ENCODE measurements around the gene PTGER3. TPM values are rescaled to one million over a fixed set of nuclear protein-coding genes. Genes with fewer than 3 reads are reported as not detected.

Gene PTGER3
- total and polyA plus RNA-seq, 2 of the 4 experiments (the other 2 are of a cell fraction): not detected

DNA sequence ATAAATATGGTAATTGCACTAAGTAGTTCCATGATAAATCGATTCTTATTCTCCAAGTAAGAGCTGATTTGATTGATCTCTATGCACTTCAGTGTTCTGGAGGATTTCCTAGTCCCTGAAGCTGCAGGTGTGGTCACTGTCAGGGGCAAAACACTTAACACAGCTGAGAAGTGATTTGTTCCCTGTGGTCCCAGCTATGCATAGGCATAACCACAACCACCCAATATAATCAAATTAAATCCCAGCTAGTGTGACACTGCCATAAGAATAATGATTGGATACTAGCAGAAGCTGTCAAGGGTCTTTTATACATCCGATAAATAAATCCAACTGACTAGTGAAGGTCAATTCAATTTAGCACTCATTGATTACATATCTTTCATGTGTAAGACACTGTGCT, 60.1 kb downstream of the PTGER3 start:
- no CpG with 5 or more reads among the region's 2 CpGs for WGBS, 2 experiments (ENCODE audit: extremely low coverage in 2 of 2, insufficient read length in 1 of 2)
- H3K56ac ChIP-seq (ENCODE audit: extremely low read depth, insufficient read depth, low read length): no peak overlapping the region
- no peaks in the 10 kb centered on the region for H3K9me1 ChIP-seq (ENCODE audit: insufficient read depth, low read length)
- CTCF ChIA-PET: no interaction called here
- in situ Hi-C loops (cut with MboI; ENCODE audit: low sequenced_read_pairs): no loop called here
- no peak overlapping the region for H2AK9ac ChIP-seq (replicated peaks; ENCODE audit: low read depth, low read length, poor library complexity)
- H2BK120ac ChIP-seq (ENCODE audit: low read depth, low read length): no peak overlapping the region
- no peaks in the 10 kb centered on the region for H4K20me1 ChIP-seq (ENCODE audit: insufficient read depth, low read length)
- H4K91ac ChIP-seq (ENCODE audit: insufficient read depth, low read depth, low read length): no peak overlapping the region
- H3K4ac ChIP-seq (ENCODE audit: low read depth, low read length): no peak overlapping the region
- no peaks in the 10 kb centered on the region for H3K36me3 ChIP-seq (ENCODE audit: control insufficient read depth, insufficient read depth, low read length)
- H3K23ac ChIP-seq (ENCODE audit: low read depth, low read length): no peak overlapping the region
- H2BK5ac ChIP-seq (ENCODE audit: low read depth, low read length, poor library complexity, severe bottlenecking): no peak overlapping the region
- H3K4me3 ChIP-seq (ENCODE audit: insufficient read depth, low read depth, low read length): no peak overlapping the region
- H2AK5ac ChIP-seq (ENCODE audit: low read depth, low read length): no peak overlapping the region
- H3K9me3 ChIP-seq (ENCODE audit: control insufficient read depth, insufficient read depth, low read length): no peaks in the 10 kb centered on the region
- TF ChIP-seq POLR2A (IDR thresholded peaks at IDR 0.05; ENCODE audit: low read depth, low read length): no peak
- no peak for TF ChIP-seq RAD21 (IDR thresholded peaks at IDR 0.05; ENCODE audit: low read length)
- TF ChIP-seq MAFK (IDR thresholded peaks at IDR 0.05; ENCODE audit: low read depth, low read length): no peak
- TF ChIP-seq CEBPB (IDR thresholded peaks at IDR 0.05; ENCODE audit: low read depth, low read length): no peak
- no peak for TF ChIP-seq BHLHE40 (IDR thresholded peaks at IDR 0.05; ENCODE audit: low read depth, low read length)
- TF ChIP-seq, protein P1, sequence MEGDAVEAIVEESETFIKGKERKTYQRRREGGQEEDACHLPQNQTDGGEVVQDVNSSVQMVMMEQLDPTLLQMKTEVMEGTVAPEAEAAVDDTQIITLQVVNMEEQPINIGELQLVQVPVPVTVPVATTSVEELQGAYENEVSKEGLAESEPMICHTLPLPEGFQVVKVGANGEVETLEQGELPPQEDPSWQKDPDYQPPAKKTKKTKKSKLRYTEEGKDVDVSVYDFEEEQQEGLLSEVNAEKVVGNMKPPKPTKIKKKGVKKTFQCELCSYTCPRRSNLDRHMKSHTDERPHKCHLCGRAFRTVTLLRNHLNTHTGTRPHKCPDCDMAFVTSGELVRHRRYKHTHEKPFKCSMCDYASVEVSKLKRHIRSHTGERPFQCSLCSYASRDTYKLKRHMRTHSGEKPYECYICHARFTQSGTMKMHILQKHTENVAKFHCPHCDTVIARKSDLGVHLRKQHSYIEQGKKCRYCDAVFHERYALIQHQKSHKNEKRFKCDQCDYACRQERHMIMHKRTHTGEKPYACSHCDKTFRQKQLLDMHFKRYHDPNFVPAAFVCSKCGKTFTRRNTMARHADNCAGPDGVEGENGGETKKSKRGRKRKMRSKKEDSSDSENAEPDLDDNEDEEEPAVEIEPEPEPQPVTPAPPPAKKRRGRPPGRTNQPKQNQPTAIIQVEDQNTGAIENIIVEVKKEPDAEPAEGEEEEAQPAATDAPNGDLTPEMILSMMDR (conservative IDR thresholded peaks at IDR 0.05; ENCODE audit: low read depth, low read length): no peak
- TF ChIP-seq ELK1 (IDR thresholded peaks at IDR 0.05; ENCODE audit: borderline replicate concordance, low read depth, low read length): no peak
- TF ChIP-seq MAZ (IDR thresholded peaks at IDR 0.05; ENCODE audit: borderline replicate concordance, low read depth, low read length): no peak
- TF ChIP-seq NFE2L2 (IDR thresholded peaks at IDR 0.05; ENCODE audit: low read depth, low read length): no peak
- TF ChIP-seq MXI1 (IDR thresholded peaks at IDR 0.05; ENCODE audit: borderline replicate concordance, low read depth, low read length): no peak
- POLR2A ChIA-PET (ENCODE audit: unreplicated experiment): no interaction called here
- no peak overlapping the region for H3K9ac ChIP-seq (ENCODE audit: low read depth, low read length)
- DNase-seq: no peak
- no peak overlapping the region for H2BK20ac ChIP-seq (ENCODE audit: low read depth, low read length)
- ATAC-seq (ENCODE audit: low read depth): no peak
- no peak overlapping the region for H2BK15ac ChIP-seq (ENCODE audit: low read depth, low read length)
- no TSS peak for BruUV-seq (replicated peaks)
- no peaks in the 10 kb centered on the region for H3K27me3 ChIP-seq (ENCODE audit: control insufficient read depth, insufficient read depth, low read length)
- intact Hi-C loops (cut with micrococcal nuclease): no loop called here
- H3K27ac ChIP-seq (ENCODE audit: insufficient read depth, low read length): no peak overlapping the region
- no peak overlapping the region for H3K18ac ChIP-seq (ENCODE audit: low read depth, low read length)
- no peak overlapping the region for H4K8ac ChIP-seq (ENCODE audit: low read depth in 2 of 2, low read length in 2 of 2)
- no peaks in the 10 kb centered on the region for H3K79me1 ChIP-seq (ENCODE audit: low read depth in 1 of 2, low read length in 2 of 2)
- no peak overlapping the region for H4K5ac ChIP-seq (ENCODE audit: low read depth, low read length)
- H3K4me2 ChIP-seq (ENCODE audit: low read depth, low read length): no peak overlapping the region
- H2AFZ ChIP-seq (replicated peaks; ENCODE audit: low read length, poor library complexity): no peak overlapping the region
- dilution Hi-C loops (cut with HindIII; ENCODE audit: low sequenced_read_pairs, unreplicated experiment): no loop called here
- no peak overlapping the region for H3K14ac ChIP-seq (replicated peaks; ENCODE audit: low read depth, low read length)
- no peaks in the 10 kb centered on the region for H3K4me1 ChIP-seq (ENCODE audit: control insufficient read depth, insufficient read depth, low read length)
